Measurements from ENCODE around the gene HOXA11.

Gene HOXA11

GRCh38 chr7:27192546-27193334 lies 7.7 kb upstream of the HOXA11 start:
- DNase-seq (ENCODE audit: low read depth) = no peak

GRCh38 chr7:27191833-27192545 lies 7.0 kb upstream of the HOXA11 start:
- DNase-seq (ENCODE audit: low read depth) = no peak

- DNase-seq (ENCODE audit: low read depth) = no peak
Observed at GRCh38 chr7:27191161-27191731, 6.2 kb upstream of the HOXA11 start.

GRCh38 chr7:27189997-27190748 lies 5.1 kb upstream of the HOXA11 start:
- DNase-seq (ENCODE audit: low read depth) = no peak

GRCh38 chr7:27189295-27189996 lies 4.4 kb upstream of the HOXA11 start:
- DNase-seq (ENCODE audit: low read depth) = no peak

GRCh38 chr7:27188386-27189294 lies 3.6 kb upstream of the HOXA11 start:
- no peak for DNase-seq (ENCODE audit: low read depth)

- no peak for DNase-seq (ENCODE audit: low read depth)
Observed at GRCh38 chr7:27187475-27188385, 2.7 kb upstream of the HOXA11 start.

- no peak for DNase-seq (ENCODE audit: low read depth)
Observed at GRCh38 chr7:27186668-27187474, 1.8 kb upstream of the HOXA11 start.

- DNase-seq (ENCODE audit: low read depth) = no peak
Observed at GRCh38 chr7:27185854-27186667, 1.0 kb upstream of the HOXA11 start.

GRCh38 chr7:27184337-27185012 lies 557 bp downstream of the HOXA11 start:
- DNase-seq (ENCODE audit: low read depth) = no peak

GRCh38 chr7:27183682-27184336 lies 1.2 kb downstream of the HOXA11 start:
- DNase-seq (ENCODE audit: low read depth) = no peak

- no peak for DNase-seq (ENCODE audit: low read depth)
Observed at GRCh38 chr7:27182861-27183681, 2.0 kb downstream of the HOXA11 start.

GRCh38 chr7:27182285-27182841 lies 2.7 kb downstream of the HOXA11 start:
- DNase-seq (ENCODE audit: low read depth) = no peak

- DNase-seq (ENCODE audit: low read depth) = no peak
Observed at GRCh38 chr7:27181795-27182275, 3.2 kb downstream of the HOXA11 start.

All from activated T-cell treated with anti-CD3 and anti-CD28 coated beads for 1 hour (primary cell).